H1 (cell line): ENCODE results near the gene TRIAP1. TPM values are rescaled to one million over a fixed set of nuclear protein-coding genes. Genes with fewer than 3 reads are reported as not detected.

ENCODE experiments used
- BACH1 ChIP-seq: IDR thresholded peaks from 2 replicates; pipeline ENCODE4 v1.6.1; 2012; ENCODE audit warnings: low read length, improper control_type of control experiment
- KDM1A ChIP-seq: fragments of 200-600, 300-600 bp; sonication (generic); IDR thresholded peaks from 2 replicates; pipeline ENCODE4 v1.7.1; 2016; ENCODE audit warnings: mild to moderate bottlenecking, low read length, borderline replicate concordance
- TEAD4 ChIP-seq: IDR thresholded peaks from 2 replicates; pipeline ENCODE4 v1.6.1; 2012; ENCODE audit warnings: low read depth, low read length, inconsistent platforms, mixed read lengths
- YY1 ChIP-seq: IDR thresholded peaks from 2 replicates; pipeline ENCODE4 v1.6.1; 2011; ENCODE audit warnings: low read depth, mild to moderate bottlenecking, low read length
- polyA plus RNA-seq, 7 experiments: library from polyadenylated mRNA; depleted of rRNA in 3 of 7; stranded (reverse) in 5 of 7; unstranded in 2 of 7; fragments of >200 nt in 5 of 7; fragments of 200-250 nt in 2 of 7; gene quantifications; 1 replicate in 5 of 7; 2 replicates in 1 of 7; 4 replicates in 1 of 7; pipeline versions ENCODE4 v1.2.1 to v1.2.3, GENCODE V29; 2011 to 2013; ENCODE audit warnings: missing spikeins in 2 of 7, mixed read lengths in 2 of 7
- total RNA-seq: library from RNA; stranded (reverse); fragmentation: NEBNext Ultra II Directional; extraction: Animal tissue kit (Norgen Biotek cat#: 25700); gene quantifications from 2 replicates; pipeline ENCODE4 v1.2.1, GENCODE V29; 2021

Gene TRIAP1
- total and polyA plus RNA-seq, 2 of the 8 experiments (the other 6 are each of a cell fraction or from before 2014, with no cell fraction given), result 42.0 to 63.4 TPM

DNA sequence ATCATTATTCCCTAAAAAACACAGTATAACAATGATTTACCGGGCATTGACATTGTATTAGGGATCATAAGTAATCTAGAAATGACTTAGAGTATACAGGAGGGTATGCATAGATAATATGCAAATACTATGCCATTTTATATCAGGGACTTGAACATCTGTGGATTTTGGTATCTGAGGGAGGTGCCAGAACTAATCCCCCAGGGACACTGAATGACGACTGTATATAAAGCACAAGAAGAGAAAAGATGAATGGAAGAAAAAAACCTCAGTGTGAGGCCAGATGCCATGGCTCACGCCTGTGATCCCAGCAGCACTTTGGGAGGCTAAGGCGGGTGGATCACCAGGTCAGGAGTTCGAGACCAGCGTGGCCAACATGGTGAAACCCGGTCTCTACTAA, 33.8 kb downstream of the TRIAP1 start (continued):
- no peak for TF ChIP-seq BACH1
- TF ChIP-seq TEAD4, result no peak
- no peak for TF ChIP-seq YY1
- TF ChIP-seq KDM1A, result no peak
